GM18502 (cell line): ENCODE results near the gene TNNI3.
"Not testable (repeated sequence)": the region's sequence is repeated elsewhere in the genome, so short reads cannot be mapped to it uniquely, and the experiment has no call there.

ENCODE experiments used
- ATAC-seq: cut with Tn5 transposase; IDR thresholded peaks from one replicate; pipeline ENCODE4 v1.9.1; 2021; ENCODE audit warnings: mild to moderate bottlenecking; ENCODE audit not compliant: unreplicated experiment, poor library complexity

TNNI3 gene

DNA sequence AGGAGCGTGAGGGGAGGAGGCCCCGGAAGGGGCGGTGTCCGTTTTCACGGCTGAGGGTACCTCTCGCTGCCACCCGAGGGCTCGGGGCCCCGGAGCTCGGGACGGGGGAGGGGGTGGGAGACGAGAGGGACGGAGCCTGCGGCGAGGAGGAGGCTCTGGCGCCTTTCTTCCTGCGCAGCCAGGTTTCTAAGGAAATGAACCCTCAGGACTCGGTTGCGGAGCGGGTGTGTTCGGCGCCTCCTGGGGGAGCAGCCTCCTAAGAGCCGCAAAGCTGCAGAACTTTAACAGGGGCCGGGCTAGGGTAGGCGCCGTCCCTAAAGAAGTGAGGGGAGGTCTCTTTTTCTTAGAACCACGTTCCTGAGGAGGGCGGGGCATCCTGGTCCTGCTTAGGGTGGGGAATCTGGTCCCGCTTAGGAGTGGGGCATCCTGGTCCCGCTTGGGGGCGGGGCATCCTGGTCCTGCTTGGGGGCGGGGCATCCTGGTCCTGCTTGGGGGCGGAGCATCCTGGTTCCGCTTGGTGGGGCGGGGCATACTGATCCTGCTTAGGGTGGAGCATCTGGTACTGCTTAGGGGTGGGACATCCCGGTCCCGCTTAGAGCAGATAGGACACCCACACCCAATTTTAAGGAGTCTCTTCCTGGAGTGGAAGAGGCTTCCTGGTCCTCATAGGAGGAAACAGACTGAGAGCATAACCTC is 16.3 kb upstream of the TNNI3 start:
- no peak for ATAC-seq

DNA sequence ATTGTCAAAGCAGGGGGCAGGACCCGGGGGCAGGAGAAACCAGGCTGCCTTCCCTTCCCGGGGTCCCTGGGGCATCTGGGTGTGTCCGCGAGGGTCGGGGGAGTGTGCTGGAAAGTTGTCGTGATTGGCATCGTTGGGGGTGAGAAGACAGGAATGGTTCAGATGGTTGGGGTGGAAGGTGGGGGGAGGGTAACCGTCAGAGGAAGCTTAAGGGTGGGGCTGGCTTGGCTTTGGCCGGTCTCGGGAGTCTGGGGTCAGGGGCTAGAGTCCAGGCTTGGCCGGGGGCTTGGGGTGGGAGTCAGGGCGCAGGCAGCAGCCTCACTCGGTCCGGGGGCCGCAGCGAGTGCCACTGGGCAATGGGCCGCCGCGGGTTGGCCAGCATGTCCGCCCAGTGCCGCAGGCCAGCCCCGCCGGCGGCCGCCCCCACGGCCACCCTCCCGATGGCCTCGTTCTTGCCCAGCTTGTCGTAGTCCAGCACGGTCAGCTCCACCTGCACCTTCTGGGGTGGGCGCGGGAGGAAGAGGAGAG is 15.7 kb upstream of the TNNI3 start:
- ATAC-seq, result no peak

DNA sequence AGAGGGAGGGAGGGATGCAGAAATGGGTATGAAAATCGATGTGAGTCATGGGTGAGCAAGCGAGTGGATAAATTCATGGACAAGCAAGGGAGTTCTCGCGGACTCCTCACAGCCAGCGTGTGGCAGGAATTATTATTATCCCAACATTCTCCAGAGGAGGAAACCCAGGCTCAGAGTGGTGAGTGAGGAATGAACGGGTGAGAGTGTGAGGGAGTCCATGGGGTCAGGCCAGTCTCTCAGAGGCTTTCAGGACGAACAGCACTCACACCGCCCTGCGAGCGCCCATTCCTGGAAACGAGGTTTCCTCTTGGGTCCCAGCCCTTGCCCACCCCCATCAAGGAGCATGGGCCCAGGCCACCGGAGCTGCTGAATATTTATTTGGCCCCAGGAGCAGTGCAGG is 15.2 kb upstream of the TNNI3 start:
- no peak for ATAC-seq

DNA sequence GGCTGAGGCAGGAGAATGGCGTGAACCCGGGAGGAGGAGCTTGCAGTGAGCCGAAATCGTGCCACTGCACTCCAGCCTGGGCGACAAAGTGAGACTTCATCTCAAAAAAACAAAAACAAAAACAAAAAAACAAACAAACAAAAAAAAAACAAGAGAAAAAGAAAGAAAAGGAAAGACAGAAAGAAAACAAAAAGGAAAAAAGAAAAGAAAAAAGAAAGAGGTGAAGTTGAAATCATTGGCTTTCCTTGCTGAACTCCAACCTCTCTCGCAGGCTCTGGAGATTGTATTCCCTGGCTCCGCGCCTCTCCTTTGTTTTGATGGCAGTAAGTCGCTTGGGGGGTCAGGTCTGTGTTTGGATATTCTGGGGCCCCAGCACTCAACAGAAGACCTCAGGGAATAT is 14.8 kb upstream of the TNNI3 start:
- not testable (repeated sequence) for ATAC-seq

DNA sequence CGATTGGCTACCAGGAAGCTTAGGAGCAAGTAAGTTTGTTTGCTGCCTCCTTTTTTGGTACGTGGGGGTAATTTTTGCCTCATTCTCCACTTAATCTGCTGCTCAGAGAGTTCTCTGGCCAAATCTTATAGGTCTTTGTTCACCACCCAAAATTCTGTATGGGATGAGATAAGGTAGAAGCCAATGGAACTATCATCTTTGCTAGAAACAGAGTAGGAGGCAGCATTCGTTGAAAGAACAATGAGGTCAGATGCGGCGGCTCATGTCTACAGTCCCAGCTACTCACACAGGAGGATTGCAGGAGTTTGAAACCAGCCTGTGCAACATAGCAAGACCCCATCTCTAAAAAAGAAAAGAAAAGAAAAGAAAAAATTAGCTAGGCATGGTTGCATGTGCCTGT is 13.9 kb upstream of the TNNI3 start:
- ATAC-seq, result no peak

DNA sequence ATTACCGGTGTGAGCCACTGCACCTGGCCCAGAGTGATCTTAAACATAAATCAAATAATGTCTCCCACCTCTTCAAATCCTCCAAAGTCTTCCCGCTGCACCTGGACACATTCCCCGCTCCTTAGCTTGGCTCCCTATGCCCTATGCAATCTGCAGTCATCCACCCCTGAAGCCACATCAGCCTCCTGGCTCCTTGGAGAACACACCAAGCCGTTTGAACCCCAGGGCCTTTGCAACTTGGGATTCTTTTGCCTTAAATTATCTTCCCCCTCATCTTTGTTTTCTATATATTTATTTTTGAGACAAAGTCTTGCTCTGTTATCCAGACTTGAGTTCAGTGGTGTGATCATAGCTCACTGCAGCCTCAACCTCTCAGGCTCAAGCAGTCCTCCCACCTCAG is 11.6 kb upstream of the TNNI3 start:
- no peak for ATAC-seq

DNA sequence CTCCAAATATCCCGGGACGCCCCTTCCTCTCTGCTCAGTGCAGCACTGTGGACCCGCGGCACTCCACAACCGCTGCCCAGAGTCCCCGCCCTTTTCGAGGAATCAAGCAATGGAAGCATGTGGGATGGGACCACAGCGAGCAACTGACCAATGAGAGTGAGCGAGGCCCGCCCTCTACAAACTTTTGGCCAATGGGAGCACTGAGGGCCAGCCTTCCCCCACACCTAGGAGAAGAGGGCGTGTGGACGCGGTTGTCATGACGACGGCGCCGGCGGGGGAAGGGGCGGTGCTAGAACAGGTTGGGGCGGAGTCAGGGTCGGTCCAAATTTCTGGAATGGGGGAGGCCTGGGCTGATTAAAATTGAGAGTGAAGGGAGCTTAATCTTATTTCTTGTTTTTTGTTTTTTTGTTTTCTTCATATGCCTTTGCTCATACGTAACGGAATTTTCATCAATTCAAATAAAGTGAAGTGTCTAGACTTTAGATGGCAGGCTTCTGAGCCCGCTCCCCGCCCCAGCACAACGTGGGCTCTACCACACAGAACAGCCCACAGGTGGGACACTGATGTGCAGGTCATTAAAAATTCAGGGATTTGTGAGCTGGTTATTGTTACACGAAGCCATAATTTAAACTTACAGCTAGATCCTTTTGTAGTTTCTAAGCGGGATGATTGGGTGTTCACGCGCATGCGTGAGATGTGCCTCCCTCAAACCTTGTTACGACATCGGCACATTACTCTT is 9.2 kb upstream of the TNNI3 start, which contains the start of gene DNAAF3:
Gene DNAAF3, minus strand, starts transcription at position 84 of the 739 bp plus-strand sequence. CDS start 200 bp downstream, outside the sequence.
- peak; percentile 86 for ATAC-seq

DNA sequence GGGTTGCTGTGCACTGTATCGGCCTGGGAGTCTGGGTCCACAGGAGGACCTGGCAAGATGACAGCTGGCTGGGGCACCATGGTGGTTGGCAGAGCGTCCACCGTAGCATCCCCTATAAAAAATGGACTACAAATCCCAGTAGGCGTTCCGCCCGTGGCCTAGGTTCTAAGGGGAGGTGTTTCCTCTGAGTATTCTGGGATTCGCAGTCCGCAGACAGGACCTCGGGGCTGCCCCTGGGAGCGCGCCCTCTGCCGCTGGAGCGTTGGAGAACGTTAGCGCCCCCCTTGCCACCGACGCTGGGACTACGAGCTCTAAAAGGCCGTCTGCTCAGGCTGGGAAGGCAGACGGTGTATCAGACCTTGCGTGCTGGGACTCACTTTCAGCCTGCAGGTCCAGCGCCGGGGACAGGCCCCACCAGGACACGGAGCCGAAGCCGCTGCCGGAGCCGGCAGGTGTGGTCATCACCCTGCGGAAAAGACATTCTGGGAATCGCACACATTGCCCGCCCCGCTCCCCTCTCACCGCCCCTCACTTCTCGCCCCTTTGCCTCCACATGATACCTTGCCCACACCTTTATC is 8.5 kb upstream of the TNNI3 start:
- no peak for ATAC-seq

DNA sequence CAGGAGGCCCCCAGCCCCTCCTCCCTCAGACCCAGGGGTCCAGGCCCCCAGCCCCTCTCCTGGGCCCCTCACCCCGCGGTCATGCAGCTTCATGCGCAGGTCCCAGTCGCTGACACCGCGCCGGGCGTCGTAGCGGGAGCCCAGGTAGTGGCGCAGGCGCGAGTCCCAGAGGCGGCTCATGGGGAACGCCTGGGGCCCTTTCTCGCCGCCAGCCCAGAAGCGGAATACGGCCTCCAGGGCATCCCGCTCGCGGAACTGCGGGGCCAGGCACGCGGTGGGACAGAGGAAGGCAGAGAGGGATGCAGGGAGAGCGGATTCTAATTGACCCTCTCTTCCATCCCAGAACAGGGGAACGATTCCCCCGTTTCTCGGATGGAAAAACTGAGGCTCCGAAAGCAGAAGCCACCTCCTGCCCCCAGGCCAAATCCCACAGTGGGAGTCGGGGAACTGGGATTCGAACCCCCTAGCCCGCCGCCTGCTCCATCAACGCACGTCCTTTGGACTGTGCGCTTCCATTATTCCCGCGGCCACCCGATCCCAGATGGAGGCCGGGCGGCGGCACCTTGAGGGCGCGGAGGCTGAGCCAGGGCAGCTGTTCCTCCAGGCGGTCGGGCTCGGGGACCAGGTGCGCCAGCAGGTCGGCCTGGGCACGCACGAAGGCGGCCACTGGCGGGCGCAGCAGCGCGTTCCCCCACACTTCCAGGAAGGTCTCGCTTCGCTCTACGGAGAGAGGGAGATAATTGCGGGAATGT is 4.2 kb upstream of the TNNI3 start:
- ATAC-seq, result no peak

DNA sequence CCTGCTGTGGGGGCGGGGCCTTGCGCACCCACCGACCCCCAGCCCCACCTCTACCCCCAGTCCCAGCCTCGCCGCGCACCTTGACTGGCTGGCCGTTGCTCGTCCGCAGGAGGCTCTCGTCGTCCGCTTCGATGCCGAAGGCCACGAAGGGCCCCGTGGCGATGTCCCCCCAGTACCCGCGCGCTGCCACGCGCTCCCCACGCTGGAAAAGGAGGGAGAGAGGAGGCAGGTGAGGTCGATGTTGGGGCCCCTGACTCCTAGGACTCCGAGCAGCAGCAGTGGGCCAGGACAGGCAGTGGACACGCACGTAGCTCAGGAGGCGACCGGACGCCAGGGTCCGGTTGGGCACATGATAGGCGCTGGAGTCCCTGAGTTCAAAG is 3.4 kb upstream of the TNNI3 start:
- ATAC-seq, result no peak

DNA sequence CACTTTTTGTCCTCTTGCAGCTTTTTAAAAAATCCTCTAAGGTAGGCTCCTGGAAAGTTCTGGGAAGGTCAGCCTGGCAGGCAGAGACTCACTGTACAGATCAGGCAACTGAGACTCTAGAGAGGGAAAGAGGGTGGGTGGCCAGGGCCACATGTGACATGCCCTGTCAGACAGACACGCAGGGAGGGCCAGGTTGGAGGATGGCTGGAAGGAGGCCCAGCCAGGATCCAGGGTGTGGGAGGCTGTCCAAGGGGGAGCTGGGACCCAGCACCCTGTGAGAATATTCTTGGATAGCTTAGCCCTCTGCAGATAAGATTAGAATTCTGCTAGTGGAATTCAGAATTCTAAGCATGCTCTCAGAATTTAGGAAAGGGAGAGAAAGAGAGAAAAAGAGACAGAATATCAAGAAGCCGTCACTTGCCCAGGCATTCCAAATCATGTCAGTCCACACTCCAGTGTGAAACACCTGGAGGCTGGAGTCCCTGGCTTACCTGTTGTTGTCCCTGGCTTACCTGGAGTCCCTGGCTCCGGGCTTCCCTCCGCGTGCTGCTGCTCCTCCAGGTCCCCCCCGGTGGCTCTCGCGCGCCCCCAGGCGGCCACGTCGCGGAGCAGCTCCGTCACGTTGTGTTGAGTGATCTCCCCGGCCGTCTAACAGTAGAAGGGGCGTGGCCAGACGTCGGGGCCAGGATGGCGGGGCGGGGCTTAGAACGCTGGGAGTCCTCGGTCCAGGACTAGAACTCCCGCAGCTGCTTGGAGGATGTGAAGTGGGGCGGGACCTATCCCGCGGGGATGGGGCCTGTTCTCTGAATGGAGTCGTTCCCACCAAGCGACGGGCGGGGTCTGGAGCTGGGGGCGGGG is 2.8 kb upstream of the TNNI3 start:
- ATAC-seq, result no peak

DNA sequence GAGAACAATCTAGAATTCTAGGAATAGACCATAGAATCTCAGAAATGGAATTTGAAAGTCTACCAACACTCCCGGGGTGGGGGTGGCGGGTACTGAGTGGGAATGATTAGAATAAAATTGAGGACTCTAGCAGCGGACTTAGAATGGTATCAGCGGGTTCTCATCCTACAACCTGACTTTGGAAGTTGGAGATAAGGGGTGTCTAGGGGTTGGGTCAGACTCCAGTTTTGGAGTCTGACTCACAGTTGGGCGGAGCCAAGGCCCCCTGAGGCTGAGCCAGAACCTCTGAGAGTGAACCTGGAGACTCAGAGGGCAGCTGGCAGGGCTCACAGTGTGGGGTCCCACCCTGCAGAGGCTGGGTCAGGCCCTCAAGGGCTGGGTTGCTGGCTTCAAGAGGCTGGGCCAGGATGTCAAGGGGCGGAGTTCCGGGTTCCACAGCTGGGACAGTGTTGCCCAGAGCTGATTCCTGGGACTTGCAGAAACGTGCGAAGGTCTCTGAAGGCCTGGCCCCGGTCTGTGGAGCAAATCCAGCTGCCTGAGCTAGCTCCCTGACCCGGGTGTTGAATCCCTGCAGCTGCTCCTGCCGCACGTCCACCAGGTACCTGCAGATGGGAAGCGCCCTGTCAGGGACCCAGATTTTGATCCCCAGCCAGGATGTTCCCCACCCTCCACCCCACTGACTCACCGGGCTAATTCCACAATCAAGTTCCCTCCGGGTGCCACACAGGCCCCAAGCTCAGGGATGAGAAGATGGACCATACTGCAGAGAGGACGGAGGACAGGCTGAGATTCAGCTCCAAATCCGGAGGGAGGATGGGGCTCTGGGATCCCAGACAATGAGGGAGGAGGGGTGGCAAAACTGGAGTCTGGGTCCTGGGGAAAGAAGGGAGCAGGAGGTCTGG is 1.6 kb upstream of the TNNI3 start:
- ATAC-seq, result no peak

DNA sequence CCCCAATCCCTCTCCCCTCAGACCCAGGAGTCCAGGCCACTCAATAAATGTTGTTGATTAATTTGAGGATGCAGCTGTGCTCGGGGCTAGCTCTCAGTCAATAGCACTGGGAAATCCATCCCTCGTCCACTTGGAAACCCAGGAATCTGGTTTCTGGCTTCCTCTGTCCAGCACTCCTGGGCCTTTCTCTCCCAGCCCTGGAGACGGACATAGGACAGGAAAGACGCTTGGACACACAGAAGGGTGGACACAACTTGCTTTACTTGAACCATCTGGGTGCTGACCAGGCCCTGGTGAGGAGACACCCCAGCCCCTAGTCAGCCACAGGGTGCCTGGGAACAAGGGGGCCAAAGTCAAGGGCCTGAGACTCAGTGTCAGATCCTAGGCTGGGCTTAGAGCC is 891 bp upstream of the TNNI3 start:
- ATAC-seq, result no peak

DNA sequence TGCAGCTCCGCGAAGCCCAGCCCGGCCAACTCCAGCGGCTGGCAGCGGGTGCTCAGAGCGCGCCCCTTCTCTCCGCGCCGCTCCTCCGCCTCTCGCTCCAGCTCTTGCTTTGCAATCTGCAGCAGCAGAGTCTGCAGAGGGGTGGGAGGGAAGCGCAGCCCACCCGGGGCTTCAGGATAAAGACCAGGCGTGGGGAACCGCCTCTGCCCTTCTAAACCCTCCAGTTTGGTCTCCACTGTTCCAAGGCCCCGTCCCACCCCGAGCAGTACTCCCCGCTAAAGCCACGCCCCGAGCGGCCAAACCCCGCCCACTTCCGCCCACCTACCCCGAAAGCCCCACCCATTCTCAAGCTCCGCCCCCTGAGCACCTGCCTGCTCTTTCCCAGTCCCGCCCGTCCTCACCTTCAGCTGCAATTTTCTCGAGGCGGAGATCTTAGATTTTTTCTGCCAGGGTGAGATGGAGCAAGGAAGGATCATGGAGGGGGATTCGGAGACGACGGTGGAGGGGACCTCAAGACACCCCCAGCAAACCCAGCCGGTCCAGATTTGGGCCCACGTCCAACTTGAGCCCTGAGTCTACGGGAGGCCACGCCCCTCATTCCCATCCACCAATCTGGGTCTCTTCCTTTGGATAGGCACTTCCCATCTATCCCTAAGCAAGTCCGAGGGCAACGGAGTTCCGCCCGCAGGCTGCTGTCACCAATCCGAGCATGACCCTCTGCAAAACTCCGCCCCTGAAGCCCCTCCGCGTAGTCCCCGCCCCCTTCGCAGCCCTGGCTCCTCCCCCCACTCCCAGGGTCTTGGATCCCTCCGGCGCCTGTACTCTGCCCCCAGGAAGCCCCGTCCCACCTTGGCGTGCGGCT is 1.1 kb downstream of the TNNI3 start:
- no peak for ATAC-seq

DNA sequence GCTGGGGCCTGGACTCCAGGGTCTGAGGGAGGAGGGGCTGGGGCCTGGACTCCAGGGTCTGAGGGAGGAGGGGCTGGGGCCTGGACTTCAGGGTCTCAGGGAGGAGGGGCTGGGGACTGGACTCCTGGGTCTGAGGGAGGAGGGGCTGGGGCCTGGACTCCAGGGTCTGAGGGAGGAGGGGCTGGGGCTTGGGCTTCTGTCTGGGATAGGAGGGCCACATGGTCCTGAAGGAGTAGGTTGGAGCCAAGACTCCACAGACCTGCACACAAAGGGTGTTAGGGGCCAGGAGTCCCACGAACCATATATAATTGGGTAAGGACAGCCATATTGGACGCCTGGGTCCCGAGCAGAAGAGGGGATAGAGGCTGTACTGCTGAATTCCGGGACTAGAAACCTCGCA is 1.7 kb downstream of the TNNI3 start:
- ATAC-seq, result not testable (repeated sequence)

DNA sequence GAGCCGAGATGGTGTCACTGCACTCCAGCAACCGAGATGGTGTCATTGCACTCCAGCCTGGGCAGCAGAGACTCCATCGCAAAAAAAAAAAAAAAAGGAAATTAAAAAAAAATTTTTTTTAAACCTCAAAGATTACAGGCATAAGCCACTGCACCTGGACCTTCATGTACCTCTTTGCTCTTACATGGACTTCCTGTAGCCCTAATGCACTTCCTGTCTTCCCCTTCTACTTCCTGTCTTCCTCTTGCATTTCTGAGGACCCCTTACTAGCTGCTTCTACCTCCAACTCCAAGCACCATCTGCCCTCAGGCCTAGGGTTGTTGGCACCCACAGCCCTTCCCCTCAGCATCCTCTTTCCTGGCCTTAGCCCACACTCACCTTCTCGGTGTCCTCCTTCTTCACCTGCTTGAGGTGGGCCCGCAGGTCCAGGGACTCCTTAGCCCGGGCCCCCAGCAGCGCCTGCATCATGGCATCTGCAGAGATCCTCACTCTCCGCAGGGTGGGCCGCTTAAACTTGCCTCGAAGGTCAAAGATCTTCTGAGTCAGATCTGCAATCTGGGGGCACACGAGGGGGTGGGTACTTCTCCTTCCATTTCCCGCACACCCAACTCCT is 3.8 kb downstream of the TNNI3 start:
- ATAC-seq, result no peak

DNA sequence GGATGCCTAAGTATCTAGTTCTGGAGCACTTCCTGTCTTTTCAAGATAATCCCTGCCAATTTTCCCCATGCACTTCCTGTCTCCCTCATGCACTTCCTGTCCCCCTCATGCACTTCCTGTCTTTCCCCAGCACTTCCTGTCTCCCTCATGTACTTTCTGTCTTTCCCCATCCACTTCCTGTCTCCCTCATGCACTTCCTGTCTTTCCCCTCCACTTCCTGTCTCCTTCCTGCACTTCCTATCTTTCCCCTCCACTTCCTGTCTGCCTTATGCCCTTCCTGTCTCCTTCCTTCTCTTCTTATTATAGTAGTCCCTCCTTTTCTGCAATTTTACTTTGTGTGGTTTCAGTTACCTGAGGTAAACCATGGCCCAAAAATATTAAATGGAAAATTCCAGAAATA is 5.5 kb downstream of the TNNI3 start:
- no peak for ATAC-seq
